8988T (cell line): ENCODE measurements around the gene SLC8B1.

Experiments used
- DNase-seq: peaks from one replicate; pipeline ENCODE4 v3.0.0; 2011

SLC8B1 gene

DNA sequence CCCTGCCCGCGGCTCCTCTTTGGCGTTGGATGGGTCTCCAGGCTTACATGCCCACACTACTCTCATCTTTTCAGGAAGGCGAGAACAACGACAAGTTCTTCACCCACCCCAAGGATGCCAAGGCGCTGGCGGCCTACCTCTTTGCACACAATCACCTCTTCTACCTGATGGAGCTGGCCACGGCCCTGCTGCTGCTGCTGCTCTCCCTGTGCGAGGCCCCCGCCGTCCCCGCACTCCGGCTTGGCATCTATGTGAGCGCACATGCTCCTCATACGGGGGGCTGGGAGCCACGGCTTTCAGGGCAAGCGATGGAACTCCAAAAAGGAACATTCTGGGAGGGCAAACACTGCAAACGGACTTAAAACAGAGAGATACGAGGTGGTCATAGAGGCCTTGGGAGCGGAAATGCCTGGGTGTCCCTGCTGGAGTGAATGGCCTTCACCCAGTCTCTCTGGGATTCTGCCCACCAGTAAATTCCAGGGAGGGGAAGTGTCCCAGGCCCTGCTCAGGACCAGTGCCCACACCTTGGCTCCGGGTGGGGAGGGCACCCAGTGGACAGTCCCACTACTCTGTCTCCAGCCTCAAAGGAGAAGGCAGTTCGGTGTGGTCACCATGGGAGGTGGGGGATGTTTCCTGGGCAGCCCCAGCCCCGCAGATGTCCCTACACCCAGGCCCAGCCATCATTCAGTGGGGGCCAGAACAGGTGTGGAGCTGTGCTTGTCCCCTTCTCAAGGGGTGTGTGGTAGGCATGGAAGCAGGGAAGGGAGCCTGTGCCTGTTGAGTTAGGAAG is 68.6 kb downstream of the SLC8B1 start:
- DNase-seq = no peak

- DNase-seq = no peak
Observed at GRCh38 chr12:113263431-113263963, 71.4 kb downstream of the SLC8B1 start.

DNA sequence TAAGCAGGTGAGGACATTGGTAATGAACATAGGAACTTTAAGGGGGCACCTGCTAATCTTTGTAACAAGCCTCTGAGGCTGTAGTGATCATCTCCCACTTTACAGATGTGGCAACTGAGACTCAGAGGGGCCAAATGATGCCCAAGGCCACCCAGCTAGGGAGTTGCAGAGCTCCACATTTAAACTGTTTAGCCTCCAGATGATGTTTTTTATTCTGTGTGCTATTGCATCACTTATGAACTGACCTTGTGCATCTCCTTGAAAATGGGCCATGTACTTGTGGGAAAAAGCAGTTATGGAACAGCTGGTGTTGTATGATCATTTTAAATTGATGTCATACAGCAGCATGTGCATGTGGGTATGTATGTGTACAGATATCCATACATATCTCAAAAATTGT is 72.2 kb downstream of the SLC8B1 start:
- DNase-seq = no peak

DNA sequence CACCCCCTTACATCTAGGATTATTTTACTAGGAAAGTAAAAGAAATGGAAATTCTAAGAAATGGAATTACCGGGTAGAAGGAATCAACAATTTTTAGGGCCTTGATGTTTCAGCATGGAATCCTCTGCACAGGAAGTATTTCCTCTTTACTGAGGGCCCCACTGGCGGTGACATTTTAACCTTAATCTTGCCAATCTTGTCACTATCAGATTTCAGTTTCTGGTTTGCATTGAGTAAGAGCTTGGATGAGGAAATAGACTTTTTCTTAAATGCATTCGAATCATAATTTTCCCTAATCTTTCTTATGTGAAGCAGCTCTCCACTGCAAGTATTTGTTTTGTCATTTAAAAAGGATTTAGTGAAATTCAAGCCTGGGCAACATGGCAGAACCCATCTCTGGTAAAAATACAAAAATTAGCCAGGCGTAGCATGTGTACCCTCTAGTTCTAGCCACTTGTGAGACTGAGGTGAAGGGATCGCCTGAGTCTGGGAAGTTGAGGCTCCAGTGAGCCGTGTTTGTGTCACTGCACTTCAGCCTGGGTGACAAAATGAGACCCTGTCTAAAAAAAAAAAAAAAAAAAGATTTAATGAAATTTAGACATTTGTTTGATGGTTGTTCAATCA is 73.0 kb downstream of the SLC8B1 start:
- no peak for DNase-seq

DNA sequence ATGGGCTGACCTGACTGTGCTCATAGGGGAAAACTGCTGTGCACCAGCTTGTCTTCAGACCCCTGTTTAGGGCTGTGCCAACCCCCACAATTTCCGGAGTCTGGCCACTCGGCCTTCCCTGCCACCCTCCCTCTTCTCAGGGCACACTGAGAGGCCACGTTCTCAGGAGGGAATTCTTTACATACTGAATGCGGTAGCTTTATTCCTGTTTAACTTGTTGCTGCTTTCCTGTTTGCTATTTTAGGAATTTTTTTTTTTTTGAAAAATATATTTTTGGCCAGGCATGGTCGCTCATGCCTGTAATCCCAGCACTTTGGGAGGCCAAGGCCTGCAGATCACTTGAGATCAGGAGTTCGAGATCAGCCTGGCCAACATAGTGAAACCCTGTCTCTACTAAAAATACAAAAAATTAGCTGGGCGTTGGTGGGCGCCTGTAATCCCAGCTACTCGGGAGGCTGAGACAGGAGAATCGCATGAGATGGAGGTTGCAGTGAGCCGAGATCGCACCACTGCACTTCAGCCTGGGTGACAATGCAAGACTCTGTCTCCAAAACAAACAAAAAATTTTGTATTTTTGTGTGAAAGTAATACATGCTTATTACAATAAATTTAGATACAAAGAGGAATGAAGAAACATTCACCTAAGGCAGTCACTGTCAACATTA is 74.1 kb downstream of the SLC8B1 start:
- no peak for DNase-seq

GRCh38 chr12:113260127-113260526 is 74.8 kb downstream of the SLC8B1 start:
- DNase-seq = no peak

- DNase-seq = no peak
Observed at GRCh38 chr12:113257564-113257963, 77.3 kb downstream of the SLC8B1 start.

- DNase-seq = no peak
Observed at GRCh38 chr12:113254298-113254697, 80.6 kb downstream of the SLC8B1 start.

DNA sequence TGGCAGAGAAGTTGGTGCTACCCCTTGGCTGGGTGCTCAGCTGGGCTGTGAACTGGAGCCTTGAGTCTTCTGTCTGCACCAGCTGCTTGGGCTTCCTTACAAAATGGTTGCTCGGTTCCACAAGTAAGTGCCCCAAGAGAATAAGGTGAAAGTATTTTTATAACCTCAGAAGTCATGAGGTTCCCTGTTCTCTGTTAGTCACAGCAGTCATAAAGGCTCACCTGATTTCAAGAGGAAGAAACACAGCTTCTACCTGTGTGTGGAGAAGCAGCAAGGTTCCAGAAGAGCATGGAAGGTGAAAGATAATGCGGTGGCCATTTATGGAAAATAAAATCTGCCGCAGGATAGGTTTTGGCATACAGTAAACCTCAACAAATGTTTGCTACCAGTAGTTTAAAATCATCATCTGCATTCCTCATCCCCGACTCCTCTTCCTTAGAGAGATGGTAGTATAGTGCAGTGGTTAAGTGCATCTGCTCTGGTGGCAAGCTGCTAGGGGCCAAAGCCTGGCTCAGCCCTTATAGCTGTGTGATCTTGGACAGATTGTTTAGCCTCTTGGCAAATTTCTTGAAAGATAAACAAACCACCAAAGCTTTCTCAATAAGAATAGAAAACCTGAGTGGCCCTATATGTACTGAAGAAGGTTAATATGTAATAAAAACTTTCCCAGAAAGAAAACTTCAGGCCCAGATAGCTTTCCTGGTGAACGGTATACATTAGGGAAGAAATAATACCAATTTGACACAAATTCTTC is 81.2 kb downstream of the SLC8B1 start:
- DNase-seq = no peak

DNA sequence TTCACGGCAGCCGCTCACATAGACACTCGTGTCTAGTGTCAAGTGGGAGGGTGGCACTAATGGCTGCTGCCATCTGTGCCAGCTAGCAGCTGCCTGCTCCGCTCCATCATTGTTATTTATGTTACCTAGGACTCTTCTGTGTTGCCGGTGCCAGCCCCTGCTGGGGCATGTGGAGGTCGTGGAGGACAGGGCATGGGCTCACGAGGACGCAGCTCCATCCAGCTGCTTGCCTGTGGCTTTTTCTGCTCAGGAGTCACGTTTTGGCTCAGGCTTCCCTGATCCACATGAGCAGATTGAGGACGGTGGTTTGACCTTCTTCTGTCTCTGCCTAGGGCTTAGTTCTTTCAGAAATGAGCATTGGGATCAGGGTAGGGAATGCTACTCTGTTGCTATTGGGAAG is 82.4 kb downstream of the SLC8B1 start:
- DNase-seq = no peak

DNA sequence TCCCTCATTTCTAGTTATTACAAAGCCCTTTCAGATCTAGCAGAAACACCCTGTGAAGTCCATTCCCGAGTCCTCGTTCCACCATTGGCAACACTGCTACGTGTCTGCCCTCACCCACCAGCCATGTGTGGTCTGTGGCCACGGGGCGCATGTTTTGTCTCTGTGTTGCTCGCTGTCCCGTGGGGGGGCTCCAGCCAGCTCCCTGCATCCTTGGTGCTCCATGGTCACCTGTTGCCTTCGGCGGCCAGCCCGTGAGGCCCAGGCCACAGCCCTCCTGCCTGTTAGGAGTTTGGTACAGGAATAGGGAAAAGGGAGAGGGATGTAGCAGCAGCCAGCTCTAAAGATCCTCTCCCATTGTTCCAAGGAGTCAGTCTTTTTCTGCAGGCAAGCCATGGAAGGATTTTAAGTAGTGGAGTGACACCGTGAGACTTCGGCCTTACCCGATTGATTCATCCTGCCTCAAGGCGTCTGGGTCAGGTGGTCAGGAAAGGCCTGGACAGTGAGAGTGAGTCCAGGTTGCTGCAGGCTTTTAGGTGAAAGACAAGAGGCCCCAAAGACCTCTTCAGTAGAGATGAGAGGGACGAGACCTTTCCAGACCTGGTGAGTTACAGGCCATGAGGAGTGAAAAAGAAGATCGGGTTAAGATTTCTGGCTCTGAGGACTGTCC is 83.4 kb downstream of the SLC8B1 start:
- no peak for DNase-seq

- DNase-seq = no peak
Observed at GRCh38 chr12:113250045-113250444, 84.9 kb downstream of the SLC8B1 start.

DNA sequence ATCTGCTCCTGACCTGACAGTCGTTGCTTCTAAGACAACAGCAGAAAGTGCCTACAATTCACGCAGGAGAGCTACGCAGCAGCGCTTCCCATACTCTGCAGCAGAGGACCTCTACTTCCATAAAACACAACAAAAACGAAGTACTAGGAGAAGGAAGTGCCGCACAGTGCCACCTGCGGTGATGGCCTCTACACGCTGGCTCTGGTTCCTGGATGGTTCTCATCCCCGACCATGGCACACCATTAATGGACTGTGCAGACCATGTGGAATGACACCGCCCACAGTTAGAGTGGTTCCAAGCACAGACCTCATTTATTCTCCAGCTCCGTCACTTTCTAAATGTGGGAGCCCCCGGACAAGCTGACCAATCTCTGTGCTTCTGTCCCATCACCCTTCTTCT is 85.4 kb downstream of the SLC8B1 start:
- no peak for DNase-seq

GRCh38 chr12:113248842-113249435 is 86.0 kb downstream of the SLC8B1 start:
- no peak for DNase-seq
